GM18511 (cell line): Measurements from ENCODE around the gene CPS1.

Experiments used
- ATAC-seq: cut with Tn5 transposase; IDR thresholded peaks from one replicate; pipeline ENCODE4 v1.9.1; 2021; ENCODE audit warnings: mild to moderate bottlenecking, moderate library complexity; ENCODE audit not compliant: unreplicated experiment

Gene CPS1

GRCh38 chr2:210546424-210547208 is 9.8 kb upstream of the CPS1 start:
- no peak for ATAC-seq

- ATAC-seq = no peak
Observed at GRCh38 chr2:210548031-210548430, 8.4 kb upstream of the CPS1 start.

GRCh38 chr2:210548878-210549384 is 7.5 kb upstream of the CPS1 start:
- ATAC-seq = no peak

DNA sequence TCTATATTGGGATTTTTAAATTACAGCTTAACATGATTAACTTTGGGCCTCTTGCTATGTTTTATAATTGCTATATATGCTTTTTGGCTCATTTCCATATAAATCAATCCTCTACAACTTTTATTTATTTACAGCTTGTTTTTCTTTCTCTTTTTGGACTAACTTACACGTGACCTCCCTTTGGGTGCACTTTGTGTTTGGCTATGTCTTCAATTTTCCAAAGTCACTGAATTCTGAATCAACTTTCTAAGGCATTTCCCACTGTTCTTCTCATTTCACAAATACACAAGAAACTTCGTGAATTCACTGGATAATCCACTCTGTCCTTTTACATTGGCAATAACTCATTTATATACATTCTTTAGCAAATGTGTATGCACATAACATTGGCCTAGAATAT is 5.4 kb upstream of the CPS1 start:
- ATAC-seq = no peak

DNA sequence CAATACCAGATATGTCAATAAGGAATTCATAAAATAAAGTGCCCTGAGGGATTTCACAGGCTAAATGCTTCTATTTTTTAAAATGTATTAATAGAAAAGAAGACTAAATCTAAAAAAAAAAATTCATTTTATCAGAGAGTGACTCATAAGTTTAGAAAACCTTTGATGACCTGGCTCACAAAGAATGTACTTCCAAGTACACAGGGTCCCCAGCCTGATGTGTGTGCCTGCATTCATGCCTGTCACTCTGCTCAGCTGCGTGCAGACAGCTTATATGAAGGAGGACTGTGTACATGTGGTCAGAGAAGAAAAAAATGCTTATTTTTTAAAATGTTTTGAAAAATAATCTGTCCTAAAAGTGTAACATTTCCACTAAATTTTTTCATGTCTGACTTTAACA is 3.0 kb upstream of the CPS1 start:
- no peak for ATAC-seq

DNA sequence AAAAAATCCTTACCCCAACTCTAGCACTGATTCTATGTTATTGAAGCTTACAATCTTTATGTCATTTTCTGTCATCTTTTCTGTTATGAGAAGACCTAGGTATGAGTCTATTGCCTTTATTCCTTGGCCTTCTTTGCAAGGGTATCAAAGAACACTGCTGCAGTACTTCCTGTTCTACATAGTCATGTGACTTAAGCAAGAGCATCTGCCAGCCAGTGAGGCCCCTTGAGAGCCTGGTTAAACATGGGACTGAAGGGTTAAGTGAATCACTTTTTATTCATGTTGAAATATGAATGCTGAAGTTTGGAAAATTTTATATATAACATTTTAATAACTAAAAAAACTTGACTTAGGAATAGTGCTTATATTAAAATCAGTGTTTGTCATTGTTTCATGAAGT is 844 bp upstream of the CPS1 start:
- no peak for ATAC-seq

DNA sequence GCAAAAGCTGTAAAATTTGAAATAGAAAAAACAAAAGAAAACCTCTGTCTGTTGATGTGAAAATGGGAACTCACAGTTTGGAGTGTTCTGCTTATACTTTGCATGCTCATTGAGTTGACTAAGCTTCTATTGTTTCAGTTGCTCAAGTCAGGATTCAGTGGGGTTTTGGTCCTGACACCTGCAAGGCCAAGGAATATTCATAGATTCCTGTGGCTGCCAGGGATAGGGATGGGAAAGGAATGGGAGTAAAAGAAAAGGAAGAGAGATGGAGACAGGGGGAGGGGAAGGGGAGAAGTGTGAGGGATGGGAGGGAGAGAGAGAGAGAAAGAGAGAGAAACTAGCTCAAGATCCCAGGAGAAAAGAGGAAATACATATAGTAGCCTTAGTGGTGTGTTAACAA is 1.3 kb downstream of the CPS1 start:
- no peak for ATAC-seq

DNA sequence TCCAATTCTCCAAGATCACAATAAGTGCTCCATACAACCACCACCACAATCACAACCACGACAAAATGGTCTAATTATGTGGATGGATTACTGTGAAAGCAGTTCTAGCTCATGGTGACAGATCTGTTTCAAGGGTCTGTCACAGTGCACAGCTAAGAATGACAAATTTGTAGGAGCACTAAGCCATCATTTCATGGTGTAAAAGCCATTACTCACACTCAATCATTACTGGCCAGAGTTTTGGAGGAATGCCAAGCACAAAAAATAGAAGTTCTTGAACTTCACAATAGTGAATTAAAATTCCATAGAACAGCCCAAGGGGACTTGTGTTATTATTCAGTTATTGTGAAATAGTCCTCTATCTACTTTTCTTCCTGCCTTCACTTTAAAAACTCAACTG is 2.3 kb downstream of the CPS1 start:
- no peak for ATAC-seq

- no peak for ATAC-seq
Observed at GRCh38 chr2:210559182-210559581, 2.8 kb downstream of the CPS1 start.

GRCh38 chr2:210561475-210561874 is 5.1 kb downstream of the CPS1 start:
- ATAC-seq = no peak

DNA sequence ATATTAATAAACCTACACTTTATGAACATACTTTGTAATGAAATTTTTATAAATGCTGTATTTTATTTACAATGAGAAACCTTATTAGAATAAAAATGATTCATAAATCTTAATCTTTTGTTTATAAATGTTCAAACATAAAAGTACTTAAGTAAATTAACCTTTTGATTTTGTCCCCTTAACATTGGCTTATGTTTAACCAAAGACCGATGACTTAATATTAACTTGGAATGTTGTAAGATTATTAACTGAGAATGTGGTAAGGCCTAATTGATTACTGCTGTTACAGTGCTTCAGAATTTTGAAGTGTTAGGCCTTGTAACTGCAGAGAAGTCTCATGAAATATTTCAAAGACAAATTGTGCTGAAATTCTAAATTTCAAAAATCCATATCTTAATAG is 5.7 kb downstream of the CPS1 start:
- no peak for ATAC-seq

DNA sequence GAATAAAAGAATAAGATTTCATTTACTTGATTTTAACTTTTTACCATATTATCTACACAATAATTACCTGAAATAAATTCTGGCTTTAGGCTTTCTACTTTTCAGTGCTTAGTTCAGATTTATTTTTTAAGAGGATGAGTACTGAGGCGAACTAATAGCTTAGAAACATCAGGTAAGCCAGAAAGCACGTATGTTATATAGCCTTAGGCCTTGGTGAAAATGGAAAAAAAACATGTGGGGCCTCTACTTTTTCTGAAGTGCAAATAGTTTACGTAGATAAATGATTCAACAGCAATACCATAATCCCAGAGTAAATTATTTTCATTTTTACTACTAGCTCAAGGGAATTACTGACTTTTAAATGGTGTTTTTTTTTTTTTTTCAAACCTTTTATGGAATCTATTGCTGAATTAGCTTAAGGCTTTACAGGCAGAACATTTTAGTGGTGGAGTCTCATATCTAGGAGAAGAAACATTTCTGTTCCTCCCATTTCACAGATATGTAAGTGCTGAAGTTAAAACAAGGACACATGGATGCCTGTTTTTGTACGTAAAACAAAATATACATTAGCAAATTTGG is 6.2 kb downstream of the CPS1 start:
- no peak for ATAC-seq

DNA sequence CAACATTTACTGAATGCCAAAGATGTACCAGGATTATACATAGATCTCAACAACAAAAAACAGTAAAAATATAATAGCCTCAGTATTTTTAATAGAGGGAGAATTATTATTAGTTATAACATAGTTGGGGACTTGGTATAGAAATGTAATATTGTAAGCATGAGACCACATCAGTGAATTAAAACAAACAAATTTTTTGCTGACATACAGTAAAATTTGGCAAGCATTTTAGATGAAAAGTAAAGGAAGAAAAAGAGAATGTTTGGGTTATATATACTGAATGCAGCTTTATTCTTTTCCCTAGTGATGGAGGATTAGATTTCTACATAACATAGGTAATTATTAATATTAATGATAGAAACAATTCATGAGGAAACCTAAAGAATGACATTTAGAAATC is 10.9 kb downstream of the CPS1 start:
- no peak for ATAC-seq

GRCh38 chr2:210568108-210568507 is 11.7 kb downstream of the CPS1 start:
- no peak for ATAC-seq

DNA sequence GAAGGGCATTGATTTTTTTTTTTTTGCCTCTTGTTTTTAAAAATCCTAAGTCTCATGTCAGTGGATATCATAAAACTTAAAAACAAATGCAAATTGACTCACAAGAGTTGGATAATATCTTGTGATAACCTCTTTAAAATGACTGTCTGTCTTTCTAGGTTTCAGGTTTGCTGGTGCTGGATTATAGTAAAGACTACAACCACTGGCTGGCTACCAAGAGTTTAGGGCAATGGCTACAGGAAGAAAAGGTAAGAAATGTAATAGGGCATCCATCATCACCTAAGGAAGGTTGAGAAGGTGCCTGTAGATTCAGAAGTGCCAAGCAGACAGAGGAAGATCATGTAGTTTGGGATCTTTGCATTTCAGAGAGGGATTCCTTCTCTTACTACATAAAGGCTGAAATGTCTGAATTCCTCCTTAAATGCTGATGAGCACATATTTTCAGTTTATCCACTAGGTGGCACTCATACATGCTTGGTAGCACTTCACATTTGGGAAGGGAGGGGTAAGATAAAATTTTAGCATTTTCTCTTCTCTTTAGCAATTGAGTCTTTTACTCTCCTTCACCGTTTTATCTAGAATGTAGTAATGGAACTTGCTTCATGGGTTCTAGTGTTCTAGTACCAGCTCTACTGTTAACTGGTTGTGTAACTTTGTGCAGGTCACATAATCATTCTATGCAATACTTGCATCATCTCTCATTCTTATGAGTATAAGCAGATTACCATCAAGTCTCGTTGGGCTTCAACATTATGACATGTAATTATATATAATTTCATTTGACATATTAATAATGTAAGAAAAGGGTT is 21.1 kb downstream of the CPS1 start:
- peak; percentile 95 for ATAC-seq

- no peak for ATAC-seq
Observed at GRCh38 chr2:210584834-210585233, 28.4 kb downstream of the CPS1 start.

DNA sequence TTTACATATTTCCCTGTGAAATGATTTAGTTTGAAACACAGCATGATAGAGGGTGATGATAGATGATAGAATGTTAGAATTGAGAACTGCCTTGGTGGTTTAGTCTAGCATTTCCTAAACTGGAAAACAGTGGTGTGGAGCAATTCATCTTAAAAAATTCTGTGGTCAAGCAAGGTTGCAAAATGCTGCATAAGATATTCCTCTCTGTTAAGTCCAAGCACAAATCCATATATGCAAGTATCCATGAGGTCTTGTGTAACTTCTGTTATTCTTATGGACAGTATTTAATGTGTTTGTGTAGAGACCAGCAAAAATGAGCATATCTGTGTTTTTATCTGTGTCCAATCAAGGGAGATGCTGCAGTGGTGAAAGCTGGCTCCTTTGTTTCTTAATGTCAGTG is 30.0 kb downstream of the CPS1 start:
- ATAC-seq = no peak

GRCh38 chr2:210591663-210592062 is 35.3 kb downstream of the CPS1 start:
- ATAC-seq = no peak

DNA sequence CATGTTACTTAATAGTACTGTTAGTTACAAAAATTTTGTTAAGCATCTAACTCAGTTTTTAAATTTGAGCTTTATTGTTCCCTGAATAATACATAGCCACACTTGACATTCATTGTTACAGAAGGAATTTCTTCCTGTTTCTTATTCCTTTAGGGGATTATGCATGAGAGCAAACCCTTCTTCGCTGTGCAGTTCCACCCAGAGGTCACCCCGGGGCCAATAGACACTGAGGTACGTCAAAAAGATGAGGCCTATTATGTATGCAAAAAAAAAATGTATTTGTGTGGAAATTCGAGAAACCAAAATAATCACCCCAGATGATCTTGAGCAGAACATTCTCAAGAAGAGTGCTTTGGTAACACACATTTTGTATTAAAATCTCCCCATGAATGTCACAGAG is 36.3 kb downstream of the CPS1 start:
- ATAC-seq = no peak

GRCh38 chr2:210593166-210593565 is 36.8 kb downstream of the CPS1 start:
- ATAC-seq = no peak

DNA sequence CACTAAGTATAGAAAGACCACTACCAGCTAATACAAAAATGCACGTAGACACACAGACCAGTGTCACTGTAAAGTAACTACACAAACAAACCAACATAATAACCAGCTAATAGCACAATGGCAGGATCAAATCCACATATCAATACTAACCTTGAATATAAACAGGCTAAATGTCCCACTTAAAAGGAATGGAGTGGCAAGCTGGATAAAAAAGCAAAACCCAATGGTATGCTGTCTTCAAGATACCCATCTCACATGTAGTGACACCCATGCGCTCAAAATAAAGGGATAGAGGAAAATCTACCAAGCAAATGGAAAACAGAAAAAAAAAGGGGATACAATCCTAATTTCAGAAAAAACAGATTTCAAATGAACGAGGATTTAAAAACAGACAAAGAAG is 41.8 kb downstream of the CPS1 start:
- no peak for ATAC-seq

- no peak for ATAC-seq
Observed at GRCh38 chr2:210599476-210599875, 43.1 kb downstream of the CPS1 start.
